NCI-H1930 (cell line): Measurements from ENCODE around the gene ZNF678.

Experiments
- DNase-seq, 2 experiments: peaks; one replicate each; lab custom pipeline; 2025; lab: John Stamatoyannopoulos, UW

ZNF678 gene

DNA sequence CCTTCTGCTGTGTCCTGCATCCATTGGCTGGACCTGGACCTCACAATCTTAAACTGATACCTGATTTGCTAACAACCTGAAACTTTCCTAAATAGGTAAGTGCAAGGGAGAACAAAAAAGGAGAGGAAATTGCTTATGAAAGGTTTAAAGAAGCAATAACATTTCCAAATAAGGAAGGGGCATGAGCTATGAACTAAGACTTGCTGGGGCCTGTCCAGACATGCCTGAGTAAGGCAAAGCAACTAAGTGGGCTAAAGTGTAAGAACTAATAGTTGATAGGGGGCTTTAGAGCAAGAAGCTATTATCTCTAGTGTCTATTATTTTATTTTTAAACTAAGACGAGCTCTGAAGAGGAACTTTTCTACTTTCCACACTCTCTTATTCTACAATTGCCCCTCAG is 160.1 kb downstream of the ZNF678 start:
- no peak for DNase-seq

DNA sequence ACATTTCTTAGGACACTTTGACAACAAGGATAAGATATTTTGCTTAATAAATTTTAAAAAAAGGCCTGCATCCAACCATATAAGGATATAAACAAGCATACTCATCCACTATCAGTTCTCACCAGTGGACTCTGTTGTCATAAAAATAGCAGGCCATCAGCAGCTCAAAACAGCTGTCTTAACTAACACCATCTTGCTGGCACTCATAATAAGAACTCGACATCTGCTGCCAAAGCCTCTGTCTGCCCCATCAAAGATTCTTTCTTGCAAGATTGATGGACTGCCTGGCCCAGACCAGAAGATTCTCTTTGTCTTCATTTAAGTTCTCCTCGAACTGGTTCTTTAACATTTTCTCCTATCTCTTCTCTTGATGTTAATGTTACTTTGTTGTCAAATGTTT is 161.7 kb downstream of the ZNF678 start:
- no peak for DNase-seq

DNA sequence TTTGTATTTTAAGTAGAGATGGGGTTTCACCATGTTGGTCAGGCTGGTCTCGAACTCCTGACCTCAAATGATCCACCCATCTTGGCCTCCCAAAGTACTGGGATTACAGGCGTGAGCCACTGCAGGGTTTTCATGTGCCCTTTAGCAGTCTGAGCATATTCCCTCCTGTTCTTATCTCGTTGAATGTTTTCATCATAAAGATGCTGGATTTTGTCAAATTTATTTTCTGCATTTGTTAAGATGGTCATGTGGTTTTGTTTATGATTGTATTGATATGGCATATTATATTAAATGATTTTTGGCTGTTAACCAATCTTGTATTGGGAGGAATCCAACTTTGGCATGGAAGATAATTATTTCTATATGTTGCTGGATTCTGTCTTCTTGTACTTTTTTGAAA is 163.0 kb downstream of the ZNF678 start:
- no peak for DNase-seq
